Spinal cord (tissue), 10 donors: ENCODE measurements around the gene MTA2. TPM values are rescaled to one million over a fixed set of nuclear protein-coding genes. Genes with fewer than 3 reads are reported as not detected.
A peak's percentile ranks its signal among the peaks of the same experiment; 100 is the strongest.

Source experiments
- DNase-seq, 6 donors: peaks; one replicate each; pipeline versions ENCODE4 v3.0.0 to v3.0.0-alpha.2; 2013 to 2015; ENCODE audit warnings: low spot score in 6 of 6, low read depth in 4 of 6
- H3K27ac ChIP-seq: one replicate; pipeline ENCODE4 v1.5.1; 2013; ENCODE audit warnings: low read depth, low read length, control low read depth
- H3K27me3 ChIP-seq: one replicate; pipeline ENCODE4 v1.6.1; 2013; ENCODE audit warnings: low read length; ENCODE audit not compliant: control insufficient read depth, insufficient read depth
- H3K36me3 ChIP-seq: one replicate; pipeline ENCODE4 v1.6.1; 2013; ENCODE audit warnings: low read length; ENCODE audit not compliant: control insufficient read depth, insufficient read depth
- H3K4me1 ChIP-seq: one replicate; pipeline ENCODE4 v1.6.1; 2013; ENCODE audit warnings: low read length; ENCODE audit not compliant: control insufficient read depth, insufficient read depth
- H3K4me3 ChIP-seq: one replicate; pipeline ENCODE4 v1.5.1; 2013; ENCODE audit warnings: low read depth, low read length, control low read depth
- H3K9me3 ChIP-seq: one replicate; pipeline ENCODE4 v1.6.1; 2013; ENCODE audit warnings: low read length; ENCODE audit not compliant: control insufficient read depth, insufficient read depth
- WGBS: methylation state at CpG from one replicate; pipeline ENCODE4 v1.1.5; 2013; ENCODE audit warnings: missing lambda C conversion rate; ENCODE audit not compliant: insufficient coverage; 5-methylcytosine and 5-hydroxymethylcytosine counted together
- polyA plus RNA-seq, 2 donors: library from polyadenylated mRNA; unstranded; fragments of 120-200 nt; gene quantifications; one replicate each; pipeline ENCODE4 v1.2.1, GENCODE V29; 2013; ENCODE audit not compliant: insufficient read length in 2 of 2
- total RNA-seq, 2 donors: library from RNA; depleted of rRNA in 1 of 2; stranded (reverse); fragments of 120-200 nt in 1 of 2; fragments of >200 nt in 1 of 2; gene quantifications; one replicate each; pipeline versions ENCODE4 v1.2.3 to v1.2.4, GENCODE V29; 2013 to 2014
- donor health status: healthy.

MTA2 gene
- total and polyA plus RNA-seq, 4 donors, result 72.9 to 91.6 (median 85.1) TPM

GRCh38 chr11:62605467-62605866, 3.8 kb upstream of the MTA2 start:
- Histone ChIP-seq H3K4me1 (peaks cover 15% of the 10 kb centered on the region), H3K4me3 (no peak overlapping the region), H3K27ac (no peak overlapping the region), H3K9me3 (no peaks in the 10 kb centered on the region), H3K36me3 (peaks cover 29% of the 10 kb centered on the region), H3K27me3 (no peaks in the 10 kb centered on the region)
- DNase-seq, result no peak
- WGBS, result 93% methylated on average over 2 of the region's 6 CpGs

- H3K4me3 ChIP-seq, result no peak overlapping the region
- WGBS, result 91% methylated on average over 4 of the region's 13 CpGs
- peaks cover 30% of the 10 kb centered on the region for H3K36me3 ChIP-seq
- no peak for DNase-seq
- H3K27ac ChIP-seq, result no peak overlapping the region
- peaks cover 20% of the 10 kb centered on the region for H3K4me1 ChIP-seq
- H3K27me3 ChIP-seq, result no peaks in the 10 kb centered on the region
- H3K9me3 ChIP-seq, result no peaks in the 10 kb centered on the region
Observed at GRCh38 chr11:62604460-62605120, 2.9 kb upstream of the MTA2 start.

GRCh38 chr11:62603776-62604299, 2.2 kb upstream of the MTA2 start:
- WGBS, result 91% methylated on average over 4 of the region's 8 CpGs
- H3K9me3 ChIP-seq, result no peaks in the 10 kb centered on the region
- H3K27me3 ChIP-seq, result no peaks in the 10 kb centered on the region
- H3K27ac ChIP-seq, result no peak overlapping the region
- DNase-seq, result no peak
- H3K4me3 ChIP-seq, result no peak overlapping the region
- peaks cover 31% of the 10 kb centered on the region for H3K36me3 ChIP-seq
- peaks cover 28% of the 10 kb centered on the region for H3K4me1 ChIP-seq

- Histone ChIP-seq H3K27ac (peak overlapping the region; percentile 91), H3K4me1 (peaks cover 28% of the 10 kb centered on the region), H3K27me3 (no peaks in the 10 kb centered on the region), H3K36me3 (peaks cover 30% of the 10 kb centered on the region), H3K9me3 (no peaks in the 10 kb centered on the region), H3K4me3 (peak overlapping the region; percentile 70)
- no peak for DNase-seq
- WGBS, result 38% methylated on average over 12 of the region's 13 CpGs
Observed at GRCh38 chr11:62603072-62603408, 1.4 kb upstream of the MTA2 start.

GRCh38 chr11:62602141-62603071, 741 bp upstream of the MTA2 start:
- H3K27ac ChIP-seq, result peak overlapping the region; percentile 91
- H3K9me3 ChIP-seq, result no peaks in the 10 kb centered on the region
- H3K36me3 ChIP-seq, result peaks cover 36% of the 10 kb centered on the region
- peak in 2 of 6 donors; percentile 87 to 88 for DNase-seq
- H3K4me3 ChIP-seq, result peak overlapping the region; percentile 70
- under 1% methylated on average over 95 of the region's 96 CpGs for WGBS
- peaks cover 28% of the 10 kb centered on the region for H3K4me1 ChIP-seq
- no peaks in the 10 kb centered on the region for H3K27me3 ChIP-seq

- Histone ChIP-seq H3K36me3 (peaks cover 42% of the 10 kb centered on the region), H3K27ac (peak overlapping the region; percentile 91), H3K27me3 (no peaks in the 10 kb centered on the region), H3K9me3 (no peaks in the 10 kb centered on the region), H3K4me3 (peak overlapping the region; percentile 70), H3K4me1 (peaks cover 28% of the 10 kb centered on the region)
- DNase-seq, result no peak
- WGBS, result 0% methylated on average over 30 of the region's 30 CpGs
Observed at GRCh38 chr11:62601122-62601371, 618 bp downstream of the MTA2 start.

- DNase-seq, result no peak
Observed at GRCh38 chr11:62600367-62601121, 1.1 kb downstream of the MTA2 start.

GRCh38 chr11:62599901-62600300, 1.8 kb downstream of the MTA2 start:
- Histone ChIP-seq H3K27me3 (no peaks in the 10 kb centered on the region), H3K4me1 (peaks cover 28% of the 10 kb centered on the region), H3K9me3 (no peaks in the 10 kb centered on the region), H3K36me3 (peaks cover 45% of the 10 kb centered on the region), H3K27ac (peak overlapping the region; percentile 41), H3K4me3 (peak overlapping the region; percentile 70)
- no peak for DNase-seq
- WGBS, result 88% methylated on average over 2 of the region's 5 CpGs

More at GRCh38 chr11:62600367-62601121, 1.1 kb downstream of the MTA2 start:
- H3K27me3 ChIP-seq, result no peaks in the 10 kb centered on the region
- H3K4me3 ChIP-seq, result peak overlapping the region; percentile 70
- H3K9me3 ChIP-seq, result no peaks in the 10 kb centered on the region
- H3K4me1 ChIP-seq, result peaks cover 28% of the 10 kb centered on the region
- under 1% methylated on average over 22 of the region's 26 CpGs for WGBS
- H3K27ac ChIP-seq, result peak overlapping the region; percentile 91
- H3K36me3 ChIP-seq, result peaks cover 42% of the 10 kb centered on the region

- Histone ChIP-seq H3K9me3 (no peaks in the 10 kb centered on the region), H3K4me3 (peak overlapping the region; percentile 70), H3K36me3 (peaks cover 48% of the 10 kb centered on the region), H3K27me3 (no peaks in the 10 kb centered on the region), H3K27ac (peak overlapping the region; percentile 41), H3K4me1 (peaks cover 29% of the 10 kb centered on the region)
- 72% methylated on average over 3 of the region's 7 CpGs for WGBS
- peak in 3 of 6 donors; percentile 70 to 96 (median 93) for DNase-seq
Observed at GRCh38 chr11:62599069-62599696, 2.5 kb downstream of the MTA2 start.
